Adrenal gland (tissue), 5 donors: Measurements from ENCODE around the gene ZRSR2.

Experiments used
- POLR2A ChIP-seq, 2 donors: fragments of 450-650 bp; IDR thresholded peaks; one replicate each; pipeline ENCODE4 v1.6.1; 2017; ENCODE audit warnings: antibody characterized with exemption in 2 of 2, mild to moderate bottlenecking in 2 of 2, moderate library complexity in 1 of 2
- TF ChIP-seq, protein P1 (sequence below), 6 experiments: fragments of 450-650 bp in 4 of 6; fragments of 200-600 bp in 2 of 6; sonication (generic) in 1 of 6; IDR thresholded peaks; 1 replicate in 5 of 6; 2 replicates in 1 of 6; pipeline versions ENCODE4 v1.5.1 to v1.8.0; 2016 to 2021; ENCODE audit warnings: antibody characterized with exemption in 6 of 6, mild to moderate bottlenecking in 2 of 6, moderate library complexity in 1 of 6
- donor health status: DM: no; HTN: no; CAD: no.

DNA sequence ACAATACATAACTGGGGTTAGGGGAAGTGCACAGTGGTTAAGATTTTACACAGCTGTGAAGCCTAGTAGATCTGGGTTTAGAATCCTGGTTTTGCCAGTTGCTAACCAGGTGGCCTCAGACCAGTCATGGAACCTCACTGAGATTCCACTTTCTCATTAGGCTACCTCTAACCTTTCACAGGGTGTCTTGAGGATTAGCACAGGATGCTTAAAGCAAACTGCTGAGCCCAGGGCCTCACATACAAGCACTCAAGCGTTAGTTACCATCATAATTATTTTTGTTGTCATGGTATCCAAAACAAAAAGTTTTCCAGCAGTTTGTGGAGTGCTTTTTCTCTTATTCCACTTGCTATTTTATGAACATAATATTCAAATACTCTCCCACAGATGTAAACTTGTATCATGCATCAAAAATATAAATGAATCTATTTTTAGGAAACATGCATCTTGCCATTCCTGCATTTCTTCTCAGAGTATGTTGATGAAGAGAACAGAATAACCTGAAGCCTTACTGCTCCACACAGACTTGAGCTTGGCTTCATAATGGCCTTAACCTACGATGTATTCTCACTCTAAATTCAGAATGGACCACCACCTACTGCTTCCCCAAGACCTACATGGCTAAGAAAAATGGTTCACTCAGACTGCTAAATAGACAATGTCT is 51.7 kb downstream of the ZRSR2 start:
- TF ChIP-seq, protein P1, sequence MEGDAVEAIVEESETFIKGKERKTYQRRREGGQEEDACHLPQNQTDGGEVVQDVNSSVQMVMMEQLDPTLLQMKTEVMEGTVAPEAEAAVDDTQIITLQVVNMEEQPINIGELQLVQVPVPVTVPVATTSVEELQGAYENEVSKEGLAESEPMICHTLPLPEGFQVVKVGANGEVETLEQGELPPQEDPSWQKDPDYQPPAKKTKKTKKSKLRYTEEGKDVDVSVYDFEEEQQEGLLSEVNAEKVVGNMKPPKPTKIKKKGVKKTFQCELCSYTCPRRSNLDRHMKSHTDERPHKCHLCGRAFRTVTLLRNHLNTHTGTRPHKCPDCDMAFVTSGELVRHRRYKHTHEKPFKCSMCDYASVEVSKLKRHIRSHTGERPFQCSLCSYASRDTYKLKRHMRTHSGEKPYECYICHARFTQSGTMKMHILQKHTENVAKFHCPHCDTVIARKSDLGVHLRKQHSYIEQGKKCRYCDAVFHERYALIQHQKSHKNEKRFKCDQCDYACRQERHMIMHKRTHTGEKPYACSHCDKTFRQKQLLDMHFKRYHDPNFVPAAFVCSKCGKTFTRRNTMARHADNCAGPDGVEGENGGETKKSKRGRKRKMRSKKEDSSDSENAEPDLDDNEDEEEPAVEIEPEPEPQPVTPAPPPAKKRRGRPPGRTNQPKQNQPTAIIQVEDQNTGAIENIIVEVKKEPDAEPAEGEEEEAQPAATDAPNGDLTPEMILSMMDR (IDR thresholded peaks at IDR 0.05) = no peak
- no peak for TF ChIP-seq POLR2A (IDR thresholded peaks at IDR 0.05)
